ENCODE measurements around the gene PNMA8B.
"Not testable (repeated sequence)": the region's sequence is repeated elsewhere in the genome, so short reads cannot be mapped to it uniquely, and the experiment has no call there.

The PNMA8B gene

GRCh38 chr19:46521241-46521868, 25.7 kb upstream of the PNMA8B start:
- TF ChIP-seq GATA1 (IDR thresholded peaks at IDR 0.05; ENCODE audit: low read depth, low read length): no peak
- TF ChIP-seq POLR2A (IDR thresholded peaks at IDR 0.05; ENCODE audit: low read length): no peak
- no peak for DNase-seq

GRCh38 chr19:46520616-46521015, 24.9 kb upstream of the PNMA8B start:
- no peak for DNase-seq

GRCh38 chr19:46517471-46517870, 21.8 kb upstream of the PNMA8B start:
- no peak for DNase-seq
- TF ChIP-seq GATA1 (IDR thresholded peaks at IDR 0.05; ENCODE audit: low read depth, low read length) (no peak), POLR2A (IDR thresholded peaks at IDR 0.05; ENCODE audit: low read length) (no peak)

More at GRCh38 chr19:46520616-46521015, 24.9 kb upstream of the PNMA8B start:
- no peak for TF ChIP-seq POLR2A (IDR thresholded peaks at IDR 0.05; ENCODE audit: low read length)
- no peak for TF ChIP-seq GATA1 (IDR thresholded peaks at IDR 0.05; ENCODE audit: low read depth, low read length)

GRCh38 chr19:46515879-46516350, 20.2 kb upstream of the PNMA8B start:
- TF ChIP-seq POLR2A (IDR thresholded peaks at IDR 0.05; ENCODE audit: low read length) (no peak), GATA1 (IDR thresholded peaks at IDR 0.05; ENCODE audit: low read depth, low read length) (no peak)
- DNase-seq: peak; percentile 28 to 32

GRCh38 chr19:46515290-46515609, 19.6 kb upstream of the PNMA8B start:
- no peak for DNase-seq
- TF ChIP-seq GATA1 (IDR thresholded peaks at IDR 0.05; ENCODE audit: low read depth, low read length): no peak

- no peak for DNase-seq
- no peak for TF ChIP-seq POLR2A (IDR thresholded peaks at IDR 0.05; ENCODE audit: low read length)
- no peak for TF ChIP-seq GATA1 (IDR thresholded peaks at IDR 0.05; ENCODE audit: low read depth, low read length)
These were observed 19.1 kb upstream of the PNMA8B start for GRCh38 chr19:46514589-46515289.

- DNase-seq: peak; percentile 71 to 82
- TF ChIP-seq POLR2A (IDR thresholded peaks at IDR 0.05; ENCODE audit: low read length) (no peak), GATA1 (IDR thresholded peaks at IDR 0.05; ENCODE audit: low read depth, low read length) (no peak)
These were observed 18.0 kb upstream of the PNMA8B start for GRCh38 chr19:46513461-46514236.

GRCh38 chr19:46511237-46511636, 15.6 kb upstream of the PNMA8B start:
- no peak for TF ChIP-seq POLR2A (IDR thresholded peaks at IDR 0.05; ENCODE audit: low read length)

GRCh38 chr19:46508206-46508605, 12.5 kb upstream of the PNMA8B start:
- DNase-seq: no peak
- TF ChIP-seq POLR2A (IDR thresholded peaks at IDR 0.05; ENCODE audit: low read length) (no peak), GATA1 (IDR thresholded peaks at IDR 0.05; ENCODE audit: low read depth, low read length) (no peak)

More at GRCh38 chr19:46511237-46511636, 15.6 kb upstream of the PNMA8B start:
- DNase-seq: no peak

- no peak for DNase-seq
- TF ChIP-seq POLR2A (IDR thresholded peaks at IDR 0.05; ENCODE audit: low read length) (no peak), GATA1 (IDR thresholded peaks at IDR 0.05; ENCODE audit: low read depth, low read length) (no peak)
These were observed 8.3 kb upstream of the PNMA8B start for GRCh38 chr19:46503848-46504453.

GRCh38 chr19:46502891-46503290, 7.2 kb upstream of the PNMA8B start:
- TF ChIP-seq POLR2A (IDR thresholded peaks at IDR 0.05; ENCODE audit: low read length): no peak
- TF ChIP-seq GATA1 (IDR thresholded peaks at IDR 0.05; ENCODE audit: low read depth, low read length): no peak
- DNase-seq: no peak

- no peak for DNase-seq
- no peak for TF ChIP-seq POLR2A (IDR thresholded peaks at IDR 0.05; ENCODE audit: low read length)
These were observed 4.0 kb upstream of the PNMA8B start for GRCh38 chr19:46499692-46500091.

GRCh38 chr19:46497773-46498172, 2.1 kb upstream of the PNMA8B start:
- no peak for DNase-seq
- no peak for TF ChIP-seq GATA1 (IDR thresholded peaks at IDR 0.05; ENCODE audit: low read depth, low read length)

GRCh38 chr19:46496886-46497285, 1.2 kb upstream of the PNMA8B start:
- DNase-seq: not testable (repeated sequence)
